RWPE2 (cell line): ENCODE data around the gene RNF220.

ENCODE experiments used
- ATAC-seq: fragments of 200-7000 bp; cut with Tn5 transposase; 3 replicates; pipeline ENCODE4 v1.9.1; 2021; ENCODE audit warnings: low read depth
- DNase-seq: peaks from one replicate; pipeline ENCODE4 v3.0.0-alpha.2; 2020; ENCODE audit warnings: low spot score
- H3K27ac ChIP-seq: fragments of 450-650 bp; 2 replicates; pipeline ENCODE4 v1.5.1; 2017; ENCODE audit warnings: mild to moderate bottlenecking; ENCODE audit not compliant: poor library complexity, severe bottlenecking
- H3K27me3 ChIP-seq: fragments of 250-450 bp; sonication (Bioruptor Pico); 2 replicates; pipeline ENCODE4 v1.5.1; 2021; ENCODE audit warnings: mild to moderate bottlenecking, moderate library complexity; ENCODE audit not compliant: insufficient read depth, poor library complexity, severe bottlenecking
- H3K36me3 ChIP-seq: fragments of 250-450 bp; sonication (Bioruptor Pico); 2 replicates; pipeline ENCODE4 v1.5.1; 2020; ENCODE audit warnings: low read depth, mild to moderate bottlenecking, moderate library complexity
- H3K4me1 ChIP-seq: fragments of 250-450 bp; sonication (Bioruptor Pico); 2 replicates; pipeline ENCODE4 v1.5.1; 2021; ENCODE audit warnings: mild to moderate bottlenecking, moderate library complexity; ENCODE audit not compliant: insufficient read depth, poor library complexity, severe bottlenecking
- H3K4me3 ChIP-seq: fragments of 250-450 bp; sonication (Bioruptor Pico); 2 replicates; pipeline ENCODE4 v1.5.1; 2021; ENCODE audit warnings: mild to moderate bottlenecking, moderate library complexity; ENCODE audit not compliant: severe bottlenecking
- H3K9me3 ChIP-seq: fragments of 250-450 bp; sonication (Bioruptor Pico); 2 replicates; pipeline ENCODE4 v1.5.1; 2021; ENCODE audit warnings: mild to moderate bottlenecking, moderate library complexity; ENCODE audit not compliant: severe bottlenecking
- CTCF ChIP-seq: fragments of 450-650 bp; IDR thresholded peaks from one replicate; pipeline ENCODE4 v1.5.1; 2017; ENCODE audit warnings: mild to moderate bottlenecking, moderate library complexity; ENCODE audit not compliant: poor library complexity, severe bottlenecking

The RNF220 gene

GRCh38 chr1:44437107-44437716, 32.2 kb downstream of the RNF220 start:
- Histone ChIP-seq H3K36me3 (no peaks in the 10 kb centered on the region), H3K27ac (no peak overlapping the region), H3K4me1 (no peaks in the 10 kb centered on the region), H3K4me3 (no peak overlapping the region), H3K27me3 (no peaks in the 10 kb centered on the region), H3K9me3 (no peaks in the 10 kb centered on the region)
- ATAC-seq (no peak), DNase-seq (no peak)
- no peak for TF ChIP-seq CTCF

GRCh38 chr1:44442791-44443190, 37.7 kb downstream of the RNF220 start:
- DNase-seq = no peak
- no peak for TF ChIP-seq CTCF

GRCh38 chr1:44447051-44447810, 42.2 kb downstream of the RNF220 start:
- no peak for TF ChIP-seq CTCF
- Histone ChIP-seq H3K27me3 (no peaks in the 10 kb centered on the region), H3K4me3 (no peak overlapping the region), H3K27ac (no peak overlapping the region), H3K9me3 (no peaks in the 10 kb centered on the region), H3K4me1 (no peaks in the 10 kb centered on the region), H3K36me3 (no peaks in the 10 kb centered on the region)
- no peak for ATAC-seq
- no peak for DNase-seq

More at GRCh38 chr1:44442791-44443190, 37.7 kb downstream of the RNF220 start:
- Histone ChIP-seq H3K36me3 (no peaks in the 10 kb centered on the region), H3K27me3 (no peaks in the 10 kb centered on the region), H3K4me3 (no peak overlapping the region), H3K9me3 (no peaks in the 10 kb centered on the region), H3K4me1 (no peaks in the 10 kb centered on the region), H3K27ac (no peak overlapping the region)
- ATAC-seq = no peak

GRCh38 chr1:44453798-44454349, 48.8 kb downstream of the RNF220 start:
- ATAC-seq (no peak), DNase-seq (no peak)
- Histone ChIP-seq H3K4me3 (no peak overlapping the region), H3K27ac (no peak overlapping the region), H3K9me3 (no peaks in the 10 kb centered on the region), H3K4me1 (no peaks in the 10 kb centered on the region), H3K27me3 (peaks cover 4% of the 10 kb centered on the region), H3K36me3 (no peaks in the 10 kb centered on the region)
- no peak for TF ChIP-seq CTCF

- Histone ChIP-seq H3K4me3 (no peak overlapping the region), H3K27ac (no peak overlapping the region), H3K27me3 (peaks cover 5% of the 10 kb centered on the region), H3K4me1 (no peaks in the 10 kb centered on the region), H3K9me3 (no peaks in the 10 kb centered on the region), H3K36me3 (no peaks in the 10 kb centered on the region)
- ATAC-seq (no peak), DNase-seq (no peak)
- no peak for TF ChIP-seq CTCF
These were observed 49.6 kb downstream of the RNF220 start for GRCh38 chr1:44454704-44455103.
